Panc1 (cell line): Measurements from ENCODE around the gene OR2T27. TPM values are rescaled to one million over a fixed set of nuclear protein-coding genes. Genes with fewer than 3 reads are reported as not detected.

ENCODE experiments used
- ATAC-seq: fragments of 200-7000 bp; cut with Tn5 transposase; 2 replicates; pipeline ENCODE4 v1.9.1; 2020; ENCODE audit warnings: mild to moderate bottlenecking, moderate library complexity
- BruUV-seq: library from RNA; stranded (reverse); fragments of 400-500 nt; replicated peaks from 2 replicates; lab custom pipeline; 2021; lab: Mats Ljungman, UMichigan
- CTCF ChIA-PET: fragments of 300-600 bp; sonication (Branson Sonifier 250); formaldehyde crosslinking; loops from one replicate; lab custom pipeline; 2022; ENCODE audit warnings: antibody characterized with exemption; lab: Charles Lee
- POLR2A ChIA-PET: fragments of 300-600 bp; sonication (Branson Sonifier 250); formaldehyde crosslinking; loops from one replicate; lab custom pipeline; 2022; ENCODE audit warnings: antibody characterized with exemption; lab: Charles Lee
- DNase-seq: peaks from one replicate; pipeline ENCODE4 v3.0.0-alpha.2; 2010; ENCODE audit warnings: low read depth, low spot score
- H3K27ac ChIP-seq: 2 replicates; pipeline ENCODE4 v1.5.1; 2011; ENCODE audit warnings: mild to moderate bottlenecking, low read length, inconsistent platforms
- H3K27me3 ChIP-seq: fragments of 200-500 bp; sonication (Bioruptor generic); 2 replicates; pipeline ENCODE4 v1.6.0; 2014; ENCODE audit warnings: low read length, inconsistent platforms; ENCODE audit not compliant: control insufficient read depth, insufficient read depth
- H3K36me3 ChIP-seq: fragments of 200-500 bp; sonication (Bioruptor generic); 2 replicates; pipeline ENCODE4 v1.5.1; 2014; ENCODE audit warnings: inconsistent platforms, mild to moderate bottlenecking, low read length, moderate library complexity; ENCODE audit not compliant: control insufficient read depth, insufficient read depth
- H3K4me1 ChIP-seq: 2 replicates; pipeline ENCODE4 v1.5.1; 2011; ENCODE audit warnings: inconsistent platforms, mild to moderate bottlenecking, low read length, moderate library complexity; ENCODE audit not compliant: control insufficient read depth, insufficient read depth
- H3K4me3 ChIP-seq, 2 experiments: 2 replicates each; pipeline ENCODE4 v1.5.1; 2011 to 2012; ENCODE audit warnings: low read depth in 2 of 2, low read length in 2 of 2, mild to moderate bottlenecking in 2 of 2, inconsistent platforms in 1 of 2, moderate library complexity in 1 of 2
- H3K9me3 ChIP-seq: fragments of 200-500 bp; sonication (Bioruptor generic); 2 replicates; pipeline ENCODE4 v1.5.1; 2014; ENCODE audit warnings: low read depth, mild to moderate bottlenecking, inconsistent platforms, low read length, moderate library complexity; ENCODE audit not compliant: control insufficient read depth, insufficient read depth
- POLR2AphosphoS5 ChIP-seq: IDR thresholded peaks from 2 replicates; pipeline ENCODE4 v1.6.1; 2012; ENCODE audit warnings: mild to moderate bottlenecking, low read depth, low read length, moderate library complexity
- REST ChIP-seq, 2 experiments: IDR thresholded peaks; 2 replicates each; pipeline ENCODE4 v1.6.1; 2011 to 2012; ENCODE audit warnings: low read depth in 2 of 2, control low read depth in 1 of 2, low read length in 1 of 2, mild to moderate bottlenecking in 1 of 2, moderate library complexity in 1 of 2; ENCODE audit not compliant: insufficient read depth in 1 of 2
- SIN3A ChIP-seq: IDR thresholded peaks from 2 replicates; pipeline ENCODE4 v1.6.1; 2012; ENCODE audit warnings: low read depth, mild to moderate bottlenecking, low read length, moderate library complexity, borderline replicate concordance; ENCODE audit not compliant: insufficient read depth
- TCF7L2 ChIP-seq: IDR thresholded peaks from 2 replicates; pipeline ENCODE4 v1.6.1; 2011; ENCODE audit warnings: mild to moderate bottlenecking, low read depth, low read length, inconsistent platforms
- in situ Hi-C: cut with HindIII; loops from 2 replicates; pipeline ENCODE4 v1.10.0; 2016; ENCODE audit warnings: low sequenced_read_pairs, low pct_unique_long_range_greater_than_20kb
- intact Hi-C: fragments of 100-400 bp; cut with micrococcal nuclease; formaldehyde crosslinking; loops from one replicate; pipeline ENCODE4 v1.10.0; 2022; ENCODE audit not compliant: unreplicated experiment
- total RNA-seq: library from RNA; stranded (reverse); gene quantifications from one replicate; pipeline ENCODE4 v1.2.1, GENCODE V29; 2021; ENCODE audit not compliant: unreplicated experiment
- TF ChIP-seq, protein P1 (sequence below): fragments of 450-650 bp; IDR thresholded peaks from 2 replicates; pipeline ENCODE4 v1.5.1; 2017; ENCODE audit warnings: mild to moderate bottlenecking

OR2T27 gene
- total RNA-seq, 1 experiment from 2014 or later, result not detected

DNA sequence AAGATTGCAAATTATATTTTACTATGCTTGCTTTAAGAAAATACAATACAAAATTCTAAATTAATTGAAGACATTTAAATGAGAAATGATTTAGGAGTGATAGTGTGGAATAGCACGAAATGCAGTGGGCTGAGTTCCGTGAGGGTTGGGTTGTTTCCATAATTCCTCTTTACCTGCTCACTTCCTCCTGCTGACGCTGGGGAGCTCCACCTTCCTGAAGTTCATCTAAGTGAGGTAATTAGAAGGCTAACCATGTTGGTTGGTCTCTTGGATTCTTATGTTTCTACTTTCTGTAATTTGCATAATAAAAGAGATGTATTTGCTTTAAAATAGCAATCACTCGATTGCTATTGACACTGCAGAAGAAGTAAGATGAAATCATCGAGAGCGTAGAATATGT lies 42.6 kb upstream of the OR2T27 start:
- Histone ChIP-seq H3K4me3 (no peak overlapping the region), H3K9me3 (no peaks in the 10 kb centered on the region), H3K27ac (no peak overlapping the region), H3K4me1 (no peaks in the 10 kb centered on the region), H3K36me3 (no peaks in the 10 kb centered on the region), H3K27me3 (no peaks in the 10 kb centered on the region)
- intact Hi-C loops, result no loop called here
- POLR2A ChIA-PET, result no interaction called here
- DNase-seq (no peak), ATAC-seq (no peak)
- TF ChIP-seq TCF7L2 (no peak), POLR2AphosphoS5 (no peak), SIN3A (no peak), REST (IDR thresholded peaks at IDR 0.05; ENCODE audit: insufficient read depth in 1 of 2, low read depth in 2 of 2, low read length in 1 of 2) (no peak)
- TF ChIP-seq, protein P1, sequence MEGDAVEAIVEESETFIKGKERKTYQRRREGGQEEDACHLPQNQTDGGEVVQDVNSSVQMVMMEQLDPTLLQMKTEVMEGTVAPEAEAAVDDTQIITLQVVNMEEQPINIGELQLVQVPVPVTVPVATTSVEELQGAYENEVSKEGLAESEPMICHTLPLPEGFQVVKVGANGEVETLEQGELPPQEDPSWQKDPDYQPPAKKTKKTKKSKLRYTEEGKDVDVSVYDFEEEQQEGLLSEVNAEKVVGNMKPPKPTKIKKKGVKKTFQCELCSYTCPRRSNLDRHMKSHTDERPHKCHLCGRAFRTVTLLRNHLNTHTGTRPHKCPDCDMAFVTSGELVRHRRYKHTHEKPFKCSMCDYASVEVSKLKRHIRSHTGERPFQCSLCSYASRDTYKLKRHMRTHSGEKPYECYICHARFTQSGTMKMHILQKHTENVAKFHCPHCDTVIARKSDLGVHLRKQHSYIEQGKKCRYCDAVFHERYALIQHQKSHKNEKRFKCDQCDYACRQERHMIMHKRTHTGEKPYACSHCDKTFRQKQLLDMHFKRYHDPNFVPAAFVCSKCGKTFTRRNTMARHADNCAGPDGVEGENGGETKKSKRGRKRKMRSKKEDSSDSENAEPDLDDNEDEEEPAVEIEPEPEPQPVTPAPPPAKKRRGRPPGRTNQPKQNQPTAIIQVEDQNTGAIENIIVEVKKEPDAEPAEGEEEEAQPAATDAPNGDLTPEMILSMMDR, result no peak
- CTCF ChIA-PET, result no interaction called here
- in situ Hi-C loops, result no loop called here
- BruUV-seq, result no TSS peak

DNA sequence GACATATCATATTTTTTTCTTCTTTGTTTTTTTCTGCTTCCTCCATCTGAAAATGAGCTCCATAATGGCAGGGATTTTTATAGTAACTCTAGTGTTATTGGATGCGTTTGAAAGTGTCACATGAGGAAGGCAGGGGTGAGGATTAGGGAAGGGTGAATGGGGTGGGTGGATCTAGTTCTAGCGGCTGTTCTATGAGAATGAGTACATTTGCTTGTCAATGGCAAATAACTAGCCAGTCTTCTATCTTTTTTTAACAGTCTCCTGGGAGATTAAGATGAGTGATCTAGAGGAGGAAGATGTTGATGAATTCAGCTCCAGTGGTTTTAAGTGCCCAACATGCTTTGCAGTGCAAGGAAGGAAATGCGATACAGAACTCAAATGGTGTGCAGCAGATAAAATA lies 41.4 kb upstream of the OR2T27 start:
- DNase-seq (no peak), ATAC-seq (no peak)
- no peaks in the 10 kb centered on the region for H3K27me3 ChIP-seq
- H3K9me3 ChIP-seq, result no peaks in the 10 kb centered on the region
- ChIA-PET POLR2A (no interaction called here), CTCF (interaction anchor here (0.6 to 0.7 kb wide), 2 partner anchors 110 to 129 kb away, joined by 3 to 18 read pairs; partner anchors contain the start of gene SH3BP5L)
- H3K36me3 ChIP-seq, result no peaks in the 10 kb centered on the region
- in situ Hi-C loops, result no loop called here
- no peak overlapping the region for H3K27ac ChIP-seq
- H3K4me3 ChIP-seq, result no peak overlapping the region
- H3K4me1 ChIP-seq, result no peaks in the 10 kb centered on the region
- intact Hi-C loops, result no loop called here
- no TSS peak for BruUV-seq
- TF ChIP-seq, protein P1, result no peak
- no peak for TF ChIP-seq REST (IDR thresholded peaks at IDR 0.05; ENCODE audit: insufficient read depth in 1 of 2, low read depth in 2 of 2, low read length in 1 of 2)
- TF ChIP-seq POLR2AphosphoS5, result no peak
- TF ChIP-seq TCF7L2, result no peak
- no peak for TF ChIP-seq SIN3A
